IPS DF 6.9 (cell line): ENCODE data around the gene DCLK2.

ENCODE experiments used
- DNase-seq: peaks from one replicate; pipeline ENCODE4 v3.0.0-alpha.2; 2013; ENCODE audit warnings: low read depth, low spot score
- H3K27ac ChIP-seq: one replicate; pipeline ENCODE4 v1.5.1; 2013; ENCODE audit warnings: low read length, control low read depth
- H3K27me3 ChIP-seq: 2 replicates; pipeline ENCODE4 v1.6.1; 2013; ENCODE audit warnings: mild to moderate bottlenecking, low read length; ENCODE audit not compliant: control insufficient read depth, insufficient read depth
- H3K36me3 ChIP-seq: 2 replicates; pipeline ENCODE4 v1.6.1; 2013; ENCODE audit warnings: low read length; ENCODE audit not compliant: control insufficient read depth, insufficient read depth
- H3K4me1 ChIP-seq: 2 replicates; pipeline ENCODE4 v1.6.1; 2013; ENCODE audit warnings: low read length; ENCODE audit not compliant: control insufficient read depth, insufficient read depth
- H3K4me3 ChIP-seq: 2 replicates; pipeline ENCODE4 v1.5.1; 2013; ENCODE audit warnings: mild to moderate bottlenecking, low read length
- H3K9me3 ChIP-seq: 2 replicates; pipeline ENCODE4 v1.6.1; 2013; ENCODE audit warnings: low read length, inconsistent platforms; ENCODE audit not compliant: control insufficient read depth, insufficient read depth
- WGBS: extraction: QIAGEN DNeasy Blood & Tissue Kit; methylation state at CpG from one replicate; pipeline ENCODE4 v1.1.7; 2013; ENCODE audit warnings: mixed read lengths, missing lambda C conversion rate; ENCODE audit not compliant: insufficient read length, insufficient coverage; 5-methylcytosine and 5-hydroxymethylcytosine counted together

The DCLK2 gene

GRCh38 chr4:150047546-150047945 lies 30.7 kb upstream of the DCLK2 start:
- no peak overlapping the region for H3K4me3 ChIP-seq
- no peaks in the 10 kb centered on the region for H3K4me1 ChIP-seq
- DNase-seq: no peak
- no peaks in the 10 kb centered on the region for H3K36me3 ChIP-seq
- no peak overlapping the region for H3K27ac ChIP-seq
- H3K9me3 ChIP-seq: no peaks in the 10 kb centered on the region
- H3K27me3 ChIP-seq: no peaks in the 10 kb centered on the region

GRCh38 chr4:150049682-150050081 lies 28.6 kb upstream of the DCLK2 start:
- Histone ChIP-seq H3K4me1 (no peaks in the 10 kb centered on the region), H3K9me3 (no peaks in the 10 kb centered on the region), H3K4me3 (no peak overlapping the region), H3K27me3 (no peaks in the 10 kb centered on the region), H3K27ac (no peak overlapping the region), H3K36me3 (no peaks in the 10 kb centered on the region)
- no CpG with 5 or more reads among the region's 4 CpGs for WGBS
- no peak for DNase-seq

- H3K9me3 ChIP-seq: peaks cover under 1% of the 10 kb centered on the region; the same call in 1 of the 2 replicates
- H3K27ac ChIP-seq: no peak overlapping the region
- WGBS: no CpG with 5 or more reads among the region's 4 CpGs
- no peaks in the 10 kb centered on the region for H3K4me1 ChIP-seq
- no peaks in the 10 kb centered on the region for H3K36me3 ChIP-seq
- no peak for DNase-seq
- H3K27me3 ChIP-seq: no peaks in the 10 kb centered on the region
- H3K4me3 ChIP-seq: no peak overlapping the region
Measured at GRCh38 chr4:150050566-150050965, 27.7 kb upstream of the DCLK2 start.

GRCh38 chr4:150051111-150051510 lies 27.1 kb upstream of the DCLK2 start:
- DNase-seq: no peak
- WGBS: no CpG with 5 or more reads among the region's 3 CpGs
- Histone ChIP-seq H3K4me3 (no peak overlapping the region), H3K4me1 (no peaks in the 10 kb centered on the region), H3K9me3 (peaks cover 1% of the 10 kb centered on the region; the same call in 1 of the 2 replicates), H3K27ac (no peak overlapping the region), H3K36me3 (no peaks in the 10 kb centered on the region), H3K27me3 (no peaks in the 10 kb centered on the region)

GRCh38 chr4:150055467-150055866 lies 22.8 kb upstream of the DCLK2 start:
- Histone ChIP-seq H3K27ac (no peak overlapping the region), H3K27me3 (no peaks in the 10 kb centered on the region), H3K9me3 (peaks cover 1% of the 10 kb centered on the region; the same call in 1 of the 2 replicates), H3K4me3 (no peak overlapping the region), H3K36me3 (no peaks in the 10 kb centered on the region), H3K4me1 (no peaks in the 10 kb centered on the region)
- WGBS: no CpG with 5 or more reads among the region's 1 CpG
- no peak for DNase-seq

GRCh38 chr4:150056569-150056968 lies 21.7 kb upstream of the DCLK2 start:
- no peaks in the 10 kb centered on the region for H3K27me3 ChIP-seq
- no peak for DNase-seq
- H3K4me1 ChIP-seq: no peaks in the 10 kb centered on the region
- no peak overlapping the region for H3K27ac ChIP-seq
- H3K9me3 ChIP-seq: peaks cover 1% of the 10 kb centered on the region; the same call in 1 of the 2 replicates
- no peaks in the 10 kb centered on the region for H3K36me3 ChIP-seq
- no peak overlapping the region for H3K4me3 ChIP-seq

- no CpG with 5 or more reads among the region's 1 CpG for WGBS
- Histone ChIP-seq H3K27ac (no peak overlapping the region), H3K27me3 (no peaks in the 10 kb centered on the region), H3K36me3 (no peaks in the 10 kb centered on the region), H3K9me3 (no peaks in the 10 kb centered on the region), H3K4me3 (no peak overlapping the region), H3K4me1 (no peaks in the 10 kb centered on the region)
- no peak for DNase-seq
Measured at GRCh38 chr4:150061086-150061776, 17.0 kb upstream of the DCLK2 start.

GRCh38 chr4:150063128-150063527 lies 15.1 kb upstream of the DCLK2 start:
- Histone ChIP-seq H3K4me3 (no peak overlapping the region), H3K4me1 (no peaks in the 10 kb centered on the region), H3K27me3 (no peaks in the 10 kb centered on the region), H3K27ac (no peak overlapping the region), H3K36me3 (no peaks in the 10 kb centered on the region), H3K9me3 (no peaks in the 10 kb centered on the region)
- no peak for DNase-seq

GRCh38 chr4:150065740-150066139 lies 12.5 kb upstream of the DCLK2 start:
- DNase-seq: no peak
- H3K4me3 ChIP-seq: no peak overlapping the region
- no peak overlapping the region for H3K27ac ChIP-seq
- H3K4me1 ChIP-seq: no peaks in the 10 kb centered on the region
- H3K36me3 ChIP-seq: no peaks in the 10 kb centered on the region
- no peaks in the 10 kb centered on the region for H3K27me3 ChIP-seq
- H3K9me3 ChIP-seq: no peaks in the 10 kb centered on the region
- WGBS: no CpG with 5 or more reads among the region's 6 CpGs

- Histone ChIP-seq H3K4me1 (no peaks in the 10 kb centered on the region), H3K9me3 (no peaks in the 10 kb centered on the region), H3K36me3 (no peaks in the 10 kb centered on the region), H3K27ac (no peak overlapping the region), H3K4me3 (no peak overlapping the region), H3K27me3 (no peaks in the 10 kb centered on the region)
- no peak for DNase-seq
- no CpG with 5 or more reads among the region's 3 CpGs for WGBS
Measured at GRCh38 chr4:150067859-150068258, 10.4 kb upstream of the DCLK2 start.

- Histone ChIP-seq H3K27me3 (no peaks in the 10 kb centered on the region), H3K4me1 (no peaks in the 10 kb centered on the region), H3K36me3 (no peaks in the 10 kb centered on the region), H3K4me3 (no peak overlapping the region), H3K9me3 (no peaks in the 10 kb centered on the region), H3K27ac (no peak overlapping the region)
- DNase-seq: no peak
- no CpG with 5 or more reads among the region's 6 CpGs for WGBS
Measured at GRCh38 chr4:150068300-150068960, 9.8 kb upstream of the DCLK2 start.
